Ascending aorta (tissue), 2 donors: Measurements from ENCODE around the gene B3GNT5. TPM values are rescaled to one million over a fixed set of nuclear protein-coding genes. Genes with fewer than 3 reads are reported as not detected.

Experiments used
- DNase-seq, 2 donors: peaks; one replicate each; pipeline ENCODE4 v3.0.0-alpha.2; 2019; ENCODE audit warnings: low spot score in 2 of 2
- H3K27ac ChIP-seq, 2 donors: fragments of 200-600 bp; sonication (generic); one replicate each; pipeline ENCODE4 v1.5.1; 2016 to 2017; ENCODE audit warnings: mild to moderate bottlenecking in 1 of 2
- H3K27me3 ChIP-seq: fragments of 200-600 bp; sonication (generic); one replicate; pipeline ENCODE4 v1.5.1; 2017
- H3K36me3 ChIP-seq, 2 donors: fragments of 200-600 bp; sonication (generic); one replicate each; pipeline ENCODE4 v1.5.1; 2016
- H3K4me1 ChIP-seq, 2 donors: fragments of 200-600 bp; sonication (generic); one replicate each; pipeline ENCODE4 v1.5.1; 2016 to 2017; ENCODE audit warnings: mild to moderate bottlenecking in 1 of 2
- H3K4me3 ChIP-seq, 2 donors: fragments of 200-600 bp; sonication (generic); one replicate each; pipeline ENCODE4 v1.5.1; 2016 to 2017; ENCODE audit warnings: mild to moderate bottlenecking in 1 of 2
- H3K9me3 ChIP-seq, 2 donors: fragments of 200-600 bp; sonication (generic); one replicate each; pipeline ENCODE4 v1.5.1; 2016
- intact Hi-C: fragments of 100-400 bp; cut with DNase I; formaldehyde crosslinking; loops from one replicate; pipeline ENCODE4 v1.15.1; 2023
- total RNA-seq: library from RNA; depleted of rRNA; stranded (reverse); fragments of >200 nt; gene quantifications from one replicate; pipeline ENCODE4 v1.1.0, GENCODE V29; 2016
- TF ChIP-seq, protein P1 (sequence below), 3 experiments: fragments of 200-600 bp in 2 of 3; fragments of 450-650 bp in 1 of 3; sonication (generic) in 2 of 3; IDR thresholded peaks; one replicate each; pipeline ENCODE4 v1.5.1; 2016 to 2019; ENCODE audit warnings: antibody characterized with exemption in 3 of 3, mild to moderate bottlenecking in 1 of 3, moderate library complexity in 1 of 3

Gene B3GNT5
- total RNA-seq, 1 donor from 2014 or later: 0.11 TPM

DNA sequence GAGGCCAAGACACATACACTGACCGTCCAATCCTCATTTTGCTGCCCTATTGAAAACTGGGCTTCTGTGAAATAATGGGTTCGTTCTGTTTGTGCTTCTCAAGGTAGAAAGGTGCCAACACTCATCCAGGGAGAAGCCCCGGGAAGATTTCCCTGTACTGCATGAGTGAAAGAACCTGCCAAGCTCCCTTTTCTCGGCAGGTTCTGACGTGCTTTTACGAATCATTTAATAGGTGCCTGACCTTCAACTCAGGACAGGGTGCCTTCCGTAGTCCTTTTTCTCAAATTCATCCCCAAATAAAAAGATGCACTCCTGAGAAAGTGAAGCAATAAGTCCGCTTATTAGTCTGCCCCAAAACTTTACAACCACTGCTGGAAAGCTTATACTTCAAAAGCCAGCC is 64.2 kb downstream of the B3GNT5 start:
- no peak for DNase-seq
- intact Hi-C loops: no loop called here
- TF ChIP-seq, protein P1, sequence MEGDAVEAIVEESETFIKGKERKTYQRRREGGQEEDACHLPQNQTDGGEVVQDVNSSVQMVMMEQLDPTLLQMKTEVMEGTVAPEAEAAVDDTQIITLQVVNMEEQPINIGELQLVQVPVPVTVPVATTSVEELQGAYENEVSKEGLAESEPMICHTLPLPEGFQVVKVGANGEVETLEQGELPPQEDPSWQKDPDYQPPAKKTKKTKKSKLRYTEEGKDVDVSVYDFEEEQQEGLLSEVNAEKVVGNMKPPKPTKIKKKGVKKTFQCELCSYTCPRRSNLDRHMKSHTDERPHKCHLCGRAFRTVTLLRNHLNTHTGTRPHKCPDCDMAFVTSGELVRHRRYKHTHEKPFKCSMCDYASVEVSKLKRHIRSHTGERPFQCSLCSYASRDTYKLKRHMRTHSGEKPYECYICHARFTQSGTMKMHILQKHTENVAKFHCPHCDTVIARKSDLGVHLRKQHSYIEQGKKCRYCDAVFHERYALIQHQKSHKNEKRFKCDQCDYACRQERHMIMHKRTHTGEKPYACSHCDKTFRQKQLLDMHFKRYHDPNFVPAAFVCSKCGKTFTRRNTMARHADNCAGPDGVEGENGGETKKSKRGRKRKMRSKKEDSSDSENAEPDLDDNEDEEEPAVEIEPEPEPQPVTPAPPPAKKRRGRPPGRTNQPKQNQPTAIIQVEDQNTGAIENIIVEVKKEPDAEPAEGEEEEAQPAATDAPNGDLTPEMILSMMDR (IDR thresholded peaks at IDR 0.05): no peak
- no peaks in the 10 kb centered on the region for H3K4me1 ChIP-seq
- no peaks in the 10 kb centered on the region for H3K36me3 ChIP-seq
- H3K4me3 ChIP-seq: no peak overlapping the region
- H3K9me3 ChIP-seq: no peaks in the 10 kb centered on the region
- H3K27ac ChIP-seq: no peak overlapping the region
- H3K27me3 ChIP-seq: no peaks in the 10 kb centered on the region

DNA sequence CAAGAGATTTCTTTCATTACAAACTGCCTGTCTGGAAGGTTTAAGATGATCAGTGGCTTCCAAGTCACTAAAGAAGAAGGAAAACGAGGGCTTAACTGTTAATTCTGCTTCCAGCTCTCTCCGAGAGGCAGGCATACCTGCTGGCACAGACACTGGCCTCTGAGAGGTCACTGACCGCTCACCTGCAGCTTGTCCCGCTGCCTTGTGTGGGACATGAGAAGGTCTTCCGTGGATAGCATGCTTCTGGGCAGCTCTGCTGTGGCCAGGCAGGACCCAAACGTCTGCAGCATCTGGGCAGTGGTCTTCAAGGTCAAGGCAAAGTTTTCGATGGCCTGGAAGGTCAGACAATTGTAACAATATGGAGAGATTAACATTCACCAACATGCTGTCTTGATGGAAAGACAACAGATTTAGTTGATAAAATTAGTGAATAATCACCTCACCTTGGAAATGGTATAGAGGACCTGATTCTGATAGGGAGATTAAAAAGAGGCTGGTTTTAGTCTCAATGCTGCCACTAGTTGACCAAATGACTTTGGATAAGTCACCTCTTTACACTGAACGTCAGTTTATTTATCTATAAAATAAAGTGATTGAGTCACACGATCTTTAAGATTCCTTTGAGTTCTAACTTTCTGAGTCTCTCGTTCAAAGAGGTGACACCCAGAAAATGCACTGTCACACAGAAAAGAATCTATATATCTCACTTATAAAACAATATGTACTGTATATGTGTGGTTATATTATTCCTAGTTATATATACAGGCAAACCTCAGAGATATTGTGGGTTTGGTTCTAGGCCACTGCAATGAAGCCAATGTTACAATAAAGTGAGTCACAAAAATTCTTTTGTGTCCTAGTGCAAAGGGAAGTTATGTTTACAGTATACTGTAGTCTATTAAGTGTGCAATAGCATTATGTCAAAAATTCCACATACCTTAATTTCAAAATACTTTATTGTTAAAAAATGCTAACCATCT is 65.1 kb downstream of the B3GNT5 start:
- TF ChIP-seq, protein P1 (IDR thresholded peaks at IDR 0.05): no peak

DNA sequence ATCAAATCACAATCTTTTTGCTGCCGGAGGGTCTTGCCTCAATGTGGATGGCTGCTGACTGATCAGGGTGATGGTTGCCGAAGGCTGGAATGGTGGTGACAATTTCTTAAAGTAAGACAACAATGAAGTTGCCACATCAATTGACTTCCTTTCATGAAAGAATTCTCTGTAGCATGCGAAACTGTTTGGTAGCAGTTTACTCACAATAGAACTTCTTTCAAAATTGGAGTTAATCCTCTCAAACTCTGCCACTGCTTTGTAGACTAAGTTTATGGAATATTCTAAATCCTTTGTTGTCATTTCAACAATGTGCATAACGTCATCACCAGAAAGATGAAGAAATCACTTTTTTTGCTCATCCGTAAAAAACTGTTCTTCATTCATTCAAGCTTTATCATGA is 65.8 kb downstream of the B3GNT5 start:
- no peaks in the 10 kb centered on the region for H3K4me1 ChIP-seq
- no peaks in the 10 kb centered on the region for H3K9me3 ChIP-seq
- no peaks in the 10 kb centered on the region for H3K36me3 ChIP-seq
- TF ChIP-seq, protein P1 (IDR thresholded peaks at IDR 0.05): no peak
- H3K27me3 ChIP-seq: no peaks in the 10 kb centered on the region
- DNase-seq: no peak
- intact Hi-C loops: no loop called here
- H3K27ac ChIP-seq: no peak overlapping the region
- no peak overlapping the region for H3K4me3 ChIP-seq

More for the DNA sequence above, 65.1 kb downstream of the B3GNT5 start:
- H3K4me3 ChIP-seq: no peak overlapping the region
- no peaks in the 10 kb centered on the region for H3K4me1 ChIP-seq
- no peak for DNase-seq
- no peaks in the 10 kb centered on the region for H3K9me3 ChIP-seq
- H3K27me3 ChIP-seq: no peaks in the 10 kb centered on the region
- no peak overlapping the region for H3K27ac ChIP-seq
- H3K36me3 ChIP-seq: no peaks in the 10 kb centered on the region
- intact Hi-C loops: no loop called here

DNA sequence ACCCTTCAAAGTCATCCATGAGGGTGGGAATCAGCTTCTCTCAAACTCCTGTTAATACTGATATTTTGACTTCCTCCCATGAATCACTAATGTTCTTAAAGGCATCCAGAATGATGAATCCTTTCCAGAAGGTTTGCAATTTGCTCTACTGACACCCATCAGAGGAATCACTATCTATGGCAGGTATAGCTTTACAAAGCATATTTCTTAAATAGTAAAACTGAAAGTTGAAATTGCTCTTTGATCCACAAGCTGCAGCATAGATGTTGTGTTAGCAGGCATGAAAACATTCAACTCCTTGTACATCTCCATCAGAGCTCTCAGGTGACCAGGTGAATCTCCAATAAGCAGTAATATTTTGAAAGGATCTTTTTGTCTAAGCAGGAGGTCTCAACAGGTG is 66.3 kb downstream of the B3GNT5 start:
- H3K4me1 ChIP-seq: no peaks in the 10 kb centered on the region
- H3K27ac ChIP-seq: no peak overlapping the region
- H3K4me3 ChIP-seq: no peak overlapping the region
- TF ChIP-seq, protein P1 (IDR thresholded peaks at IDR 0.05): no peak
- no peaks in the 10 kb centered on the region for H3K27me3 ChIP-seq
- H3K9me3 ChIP-seq: no peaks in the 10 kb centered on the region
- no peaks in the 10 kb centered on the region for H3K36me3 ChIP-seq
- intact Hi-C loops: no loop called here
- no peak for DNase-seq

Other genes starting within 250 kb of the B3GNT5 start
- 10.3 TPM for gene MCCC1, start 153.8 kb upstream of the B3GNT5 start, total RNA-seq
- not detected for gene LAMP3, start 90.5 kb upstream of the B3GNT5 start, total RNA-seq
- gene MCF2L2, start 175.4 kb downstream of the B3GNT5 start, total RNA-seq: not detected